Islet of Langerhans (tissue), 1 donor: Measurements from ENCODE around the gene MAPK12.

Source experiments
- FAIRE-seq: peaks from one replicate; lab custom pipeline; 2011; peaks lifted over from hg19 to GRCh38; lab: Jason Lieb, UNC

The MAPK12 gene

DNA sequence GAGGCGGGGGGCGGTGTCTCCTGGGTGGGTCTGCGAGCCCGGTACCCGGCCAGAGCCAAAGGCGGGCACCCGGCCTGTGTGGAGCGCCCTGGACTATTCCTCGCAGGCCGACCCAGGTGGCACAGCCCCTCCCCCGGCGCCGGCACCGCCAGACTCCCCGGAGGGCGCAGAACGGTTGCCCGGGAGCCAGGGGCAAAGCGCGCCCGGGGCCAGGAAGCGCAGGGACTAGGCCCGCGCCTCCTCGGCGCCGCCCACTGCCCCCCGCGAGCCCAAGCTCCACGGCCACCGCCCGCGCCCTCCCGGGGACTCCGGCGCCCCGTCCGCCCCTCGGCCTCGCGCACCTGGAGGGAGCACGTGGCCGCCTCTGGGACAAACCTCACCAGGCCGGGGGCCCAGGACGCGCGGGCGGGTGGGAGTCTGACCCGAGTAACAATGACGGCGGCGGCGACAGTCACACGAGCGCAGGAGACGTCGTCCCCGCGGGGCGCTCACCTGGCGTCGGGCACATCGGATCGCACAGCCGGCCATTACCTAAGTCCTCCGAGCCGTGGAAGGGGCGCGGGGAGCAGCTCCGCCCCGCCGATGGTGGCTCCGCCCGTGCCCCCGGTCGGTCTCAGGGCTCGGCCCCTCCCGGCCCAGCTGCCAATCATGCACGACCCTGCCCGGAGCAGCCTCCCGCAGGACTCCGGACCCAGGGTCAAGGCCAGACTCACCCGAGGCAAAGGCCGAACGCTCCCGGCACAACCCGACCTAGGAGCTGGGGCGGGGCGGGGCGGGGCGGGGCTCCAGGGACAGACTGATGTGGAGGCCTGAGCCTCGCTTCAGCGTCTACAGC lies 38.5 kb upstream of the MAPK12 start:
- no peak for FAIRE-seq

DNA sequence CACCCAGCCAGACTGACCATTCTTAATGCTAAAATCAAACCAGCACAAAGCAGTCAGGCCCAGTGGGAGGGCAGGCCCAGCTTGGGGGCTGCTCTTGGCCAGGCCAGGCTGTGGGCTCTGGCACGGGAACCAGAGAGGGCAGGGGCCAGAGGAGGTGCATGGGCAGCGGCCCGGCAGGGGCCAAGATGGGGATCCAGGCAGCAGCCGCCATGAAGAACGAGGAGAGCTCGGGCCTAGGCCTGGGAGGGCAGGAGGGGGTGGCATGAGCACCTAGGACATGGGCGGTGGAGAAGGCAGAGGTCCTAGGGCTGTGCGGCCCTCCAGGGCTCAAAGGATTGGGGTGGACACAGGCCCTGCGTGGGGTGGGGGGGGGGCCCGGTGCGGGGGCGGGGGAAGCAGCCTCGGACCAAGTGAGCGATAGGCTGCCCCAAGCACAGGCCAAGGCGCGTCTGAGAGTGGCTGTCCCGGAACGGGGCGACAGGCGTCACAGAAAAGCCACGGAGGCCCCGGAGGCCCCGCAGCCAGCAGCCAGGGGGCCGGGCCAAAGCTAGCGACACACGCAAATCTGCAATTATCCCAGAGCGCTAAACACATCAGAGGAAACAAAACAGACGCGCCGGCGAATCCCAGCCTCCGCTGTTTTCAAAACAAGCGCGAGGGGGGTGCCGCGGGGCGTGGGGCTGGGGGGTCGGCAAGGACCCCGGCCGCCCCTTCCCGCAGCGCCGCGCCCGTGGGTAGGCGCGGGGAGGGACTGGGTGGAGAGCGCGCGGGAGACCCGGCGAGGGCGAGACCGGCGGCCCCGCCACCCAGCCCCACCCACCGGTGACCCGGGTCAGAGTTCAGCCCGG lies 37.7 kb upstream of the MAPK12 start:
- no peak for FAIRE-seq

DNA sequence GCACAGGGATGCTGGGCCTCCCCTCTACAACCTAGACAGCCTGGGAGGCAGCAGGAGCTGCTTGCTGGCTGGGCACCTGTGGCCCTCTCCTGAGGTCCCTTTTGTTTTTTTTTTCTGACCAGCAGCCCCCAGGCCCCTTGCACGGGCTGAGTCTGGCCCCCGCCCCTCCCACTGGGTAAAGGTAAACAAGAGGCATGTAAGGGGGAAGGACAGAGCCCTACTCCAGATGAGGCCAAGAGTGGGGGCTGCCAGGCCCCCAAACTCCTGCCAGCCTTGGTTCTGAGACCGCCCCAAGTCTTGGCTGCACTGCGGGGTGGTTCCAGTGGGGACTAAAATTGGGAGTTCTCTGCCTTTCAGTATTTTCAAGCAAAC lies 36.8 kb upstream of the MAPK12 start:
- FAIRE-seq, result no peak

DNA sequence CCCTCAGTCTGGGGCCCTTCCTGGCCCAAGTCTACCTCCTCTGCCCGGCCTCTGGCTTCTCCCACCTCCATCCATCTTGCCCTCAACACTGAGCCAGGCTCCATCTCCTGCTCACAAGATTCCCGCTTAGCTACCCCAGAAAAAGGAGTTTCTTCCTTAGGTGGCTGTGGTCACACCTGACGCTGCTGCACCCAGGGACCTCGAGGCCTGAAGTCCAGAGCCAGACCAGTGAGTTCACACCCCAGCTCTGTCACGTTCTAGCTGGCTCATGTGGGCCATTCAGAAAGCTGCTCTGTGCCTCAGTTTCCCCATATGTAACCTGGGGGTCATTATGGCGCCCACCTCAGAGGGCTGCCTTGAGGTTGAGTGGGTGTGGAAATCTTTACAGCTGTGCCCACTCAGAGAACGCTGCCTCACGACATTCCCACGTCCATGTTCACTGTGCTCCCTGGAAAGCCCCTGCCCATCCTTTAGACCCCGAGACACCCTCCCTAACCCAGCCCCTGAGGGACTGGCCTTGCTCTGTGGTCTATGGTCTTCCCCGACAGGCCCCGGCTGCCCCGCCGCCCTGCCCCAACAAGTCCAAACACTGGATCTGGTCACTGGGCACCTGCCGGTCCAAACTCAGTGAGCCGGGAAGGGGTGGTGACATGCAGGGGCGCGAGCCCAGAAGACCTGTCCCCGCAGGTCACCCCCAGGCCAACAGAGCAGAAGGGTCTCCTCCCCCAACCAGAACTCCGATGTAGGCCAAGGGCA lies 36.2 kb upstream of the MAPK12 start:
- FAIRE-seq, result no peak

DNA sequence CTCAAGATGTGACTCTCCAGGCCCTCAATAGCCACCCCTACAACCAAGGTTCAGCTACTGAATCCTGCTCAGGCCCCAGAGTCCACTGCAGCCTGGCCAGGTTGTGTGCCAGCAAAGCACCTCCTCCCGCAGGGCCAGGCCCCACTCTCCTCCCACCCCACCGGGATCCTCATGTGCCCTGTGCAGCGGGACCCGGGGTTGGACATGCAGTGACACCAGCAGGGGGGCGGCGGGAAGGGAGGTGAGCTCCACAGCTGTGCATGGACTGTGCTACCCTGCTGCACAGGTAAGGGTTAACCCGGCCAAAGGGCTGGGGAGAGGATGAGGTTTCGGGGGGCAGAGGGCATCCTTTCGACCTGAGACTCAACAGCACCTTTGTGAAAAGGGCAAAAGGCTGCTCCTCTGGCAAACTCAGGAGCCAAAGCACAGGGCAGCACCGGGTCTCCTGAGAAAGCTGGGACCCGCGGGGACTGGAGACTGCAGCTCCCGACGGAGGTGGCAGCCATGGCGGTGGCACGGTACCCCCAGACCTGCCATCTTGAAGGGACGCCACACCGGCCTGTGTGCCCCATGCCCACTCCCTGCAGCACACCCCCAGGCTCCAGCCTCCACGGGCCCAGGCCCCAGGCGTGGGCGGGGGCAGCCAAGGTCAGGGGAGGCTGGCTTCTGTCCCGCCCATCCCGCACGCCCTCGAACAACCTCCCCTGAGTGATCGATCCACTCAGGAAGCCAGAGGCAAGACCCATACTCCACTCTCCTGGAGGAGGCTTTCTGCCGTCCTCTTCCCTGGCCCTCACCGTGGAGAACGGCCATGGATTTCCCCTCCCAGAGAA lies 35.4 kb upstream of the MAPK12 start:
- no peak for FAIRE-seq

DNA sequence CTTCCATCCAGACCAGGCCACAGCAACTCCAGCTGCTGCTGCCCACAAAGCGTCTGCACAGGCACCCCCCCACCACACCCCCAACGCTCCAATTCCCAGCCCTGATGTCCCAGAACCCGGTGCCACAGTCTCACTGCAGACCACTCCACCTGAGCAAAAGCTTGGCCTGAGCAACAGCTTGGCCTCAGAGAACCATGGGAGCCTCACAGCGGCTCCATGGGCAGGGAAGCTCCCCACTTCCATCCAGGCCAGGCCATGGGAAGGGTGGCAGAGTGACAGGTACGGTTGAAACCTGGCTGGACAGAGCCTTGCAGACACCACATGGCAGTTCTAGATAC lies 32.8 kb upstream of the MAPK12 start:
- no peak for FAIRE-seq

DNA sequence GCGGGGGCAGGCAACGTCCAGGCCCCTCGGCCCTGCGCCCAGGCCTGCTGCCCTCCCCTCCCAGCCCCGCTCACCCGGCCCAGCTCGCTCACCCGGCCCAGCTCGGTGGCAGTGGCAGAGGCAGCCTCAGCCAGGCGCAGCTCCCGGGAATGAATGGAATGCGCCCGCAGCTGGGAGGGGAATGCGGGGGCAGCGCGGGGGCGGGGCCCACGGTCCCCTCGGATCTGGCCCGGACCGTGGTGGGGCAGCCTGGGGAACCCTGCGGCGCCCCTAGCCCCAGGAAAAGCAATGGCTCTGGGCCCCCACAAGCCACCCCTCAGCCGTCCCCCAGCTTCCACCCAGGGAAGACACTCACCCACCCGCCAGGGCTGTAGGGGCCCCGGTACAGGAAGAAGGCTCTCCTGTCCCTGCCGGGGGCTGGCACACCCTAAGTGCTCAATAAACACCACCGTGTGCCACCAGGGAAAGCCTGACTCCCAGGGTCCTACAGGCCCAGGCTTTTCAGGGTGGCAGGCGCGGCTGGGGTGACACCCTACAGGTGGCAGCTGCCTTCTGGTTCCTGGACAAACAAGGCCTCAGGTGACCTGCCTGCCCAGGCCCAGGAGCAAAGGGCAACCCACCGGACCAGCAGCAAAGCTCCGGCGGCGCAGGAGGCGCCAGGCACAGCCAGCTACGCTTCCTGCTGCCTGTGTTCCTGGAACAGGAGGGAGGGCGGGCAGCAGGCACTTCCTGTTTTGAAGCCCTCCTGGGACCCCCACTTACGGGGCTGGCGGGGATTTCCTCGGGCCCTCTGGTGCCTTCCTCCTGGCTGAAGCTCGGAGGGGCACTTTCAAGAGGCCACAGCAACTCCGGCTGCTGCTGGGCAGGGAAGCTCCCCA lies 32.2 kb upstream of the MAPK12 start:
- FAIRE-seq, result no peak

DNA sequence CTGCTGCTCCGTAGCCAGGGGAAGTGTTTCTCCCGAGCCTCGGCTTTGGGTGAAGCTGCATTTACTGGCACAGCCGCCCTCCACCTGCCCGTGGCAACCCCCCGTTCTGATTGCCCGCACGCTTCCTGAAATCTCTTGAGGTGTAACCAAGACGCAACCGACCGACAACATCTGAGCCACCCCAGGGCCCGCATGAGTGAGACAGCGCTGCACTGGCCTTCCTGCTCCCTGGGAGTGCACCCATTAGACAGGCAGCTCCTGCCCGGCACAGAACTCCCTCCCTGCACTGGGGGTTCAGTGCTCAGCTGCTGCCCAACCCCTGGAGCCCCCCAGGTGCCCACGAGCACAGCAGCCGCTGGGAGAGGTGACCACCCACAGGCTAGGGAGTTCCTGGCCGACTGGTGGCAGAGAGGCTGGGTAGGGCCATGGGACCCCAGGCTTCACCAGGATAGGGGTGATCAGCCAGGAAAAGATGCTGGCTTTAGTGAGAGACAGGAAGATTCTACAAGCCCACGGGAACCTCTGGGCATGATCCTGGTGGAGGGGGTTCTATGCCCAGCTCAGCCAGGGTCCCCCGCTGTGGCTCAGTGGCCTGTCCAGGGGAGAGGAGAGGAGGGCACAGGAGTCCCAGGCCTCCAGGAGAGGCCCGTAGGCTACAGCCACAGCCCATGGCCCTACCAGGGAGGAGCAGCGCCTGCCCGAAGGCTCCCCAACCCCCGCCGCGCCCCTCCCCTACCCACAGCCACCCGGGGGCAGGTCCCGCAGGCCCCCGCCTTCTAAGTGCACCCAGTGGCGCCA lies 31.4 kb upstream of the MAPK12 start:
- no peak for FAIRE-seq

DNA sequence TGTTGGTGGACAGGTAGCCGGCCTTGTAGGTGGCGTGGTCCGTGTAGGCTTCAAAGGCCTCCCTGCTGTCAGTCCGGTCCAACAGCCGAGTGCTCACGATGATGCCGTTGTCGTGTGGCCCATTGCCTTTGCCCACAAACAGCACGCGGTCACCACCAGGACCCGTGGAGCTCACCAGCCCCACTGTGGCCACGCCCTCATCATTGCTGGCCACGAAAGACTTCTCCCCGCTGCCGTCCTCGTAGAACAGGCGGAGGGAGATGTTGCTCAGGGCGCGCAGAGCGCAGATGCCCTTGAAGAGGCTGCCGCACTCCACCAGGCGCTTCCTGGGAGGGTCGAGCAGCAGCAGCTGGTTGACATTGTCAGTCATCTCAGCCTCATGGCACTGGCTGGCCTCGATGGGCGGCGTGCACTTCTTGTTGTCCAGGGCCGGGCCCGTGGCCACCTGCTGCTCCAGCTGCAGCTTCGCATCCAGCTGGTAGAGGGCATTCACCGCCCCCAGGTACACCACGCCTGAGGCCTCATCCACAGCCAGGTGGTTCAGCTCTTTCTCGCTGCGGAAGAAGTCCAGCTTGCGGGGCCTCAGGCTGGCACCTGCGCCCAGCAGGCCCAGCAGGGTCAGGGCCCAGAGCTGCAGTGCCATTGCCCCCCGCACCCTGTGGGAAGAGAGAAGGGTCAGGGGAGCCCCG lies 28.6 kb upstream of the MAPK12 start:
- no peak for FAIRE-seq

DNA sequence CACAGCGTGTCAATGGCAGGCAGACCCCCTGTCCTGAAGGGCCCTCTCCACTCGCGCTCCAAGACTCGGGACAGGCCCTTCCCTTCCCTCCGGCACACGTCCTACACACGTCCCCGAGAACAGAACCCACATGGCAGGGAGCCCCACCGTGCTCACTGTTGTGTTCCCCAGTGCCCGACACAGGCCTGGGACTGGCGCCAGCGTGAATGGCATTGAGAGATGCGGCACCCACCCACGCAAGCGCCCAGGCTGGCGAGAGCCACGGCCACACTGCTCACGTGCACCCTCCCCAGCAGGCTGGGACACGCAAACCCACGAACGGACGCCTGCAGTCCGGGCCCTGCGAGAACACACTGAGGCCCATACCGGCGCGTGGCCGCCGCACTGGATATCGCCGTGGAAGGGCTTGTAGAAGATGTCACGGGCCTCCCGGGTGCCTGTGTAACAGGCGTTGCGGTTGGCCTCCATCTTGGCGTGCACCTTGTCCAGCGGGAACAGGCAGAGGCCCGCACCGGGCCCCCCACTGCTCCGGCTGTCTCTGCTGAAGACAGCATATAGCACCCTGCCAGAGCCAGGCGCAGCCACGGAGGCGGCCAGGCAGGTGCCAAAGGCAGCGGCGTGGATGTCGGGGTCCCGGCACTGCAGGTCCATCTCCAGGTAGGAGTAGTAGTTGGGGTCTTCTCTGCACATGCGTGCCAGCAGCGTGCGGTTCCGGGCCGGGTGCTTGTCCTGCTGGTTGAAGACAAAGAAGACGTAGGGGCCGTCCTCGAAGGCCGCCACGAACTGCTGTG lies 27.9 kb upstream of the MAPK12 start:
- FAIRE-seq, result no peak

DNA sequence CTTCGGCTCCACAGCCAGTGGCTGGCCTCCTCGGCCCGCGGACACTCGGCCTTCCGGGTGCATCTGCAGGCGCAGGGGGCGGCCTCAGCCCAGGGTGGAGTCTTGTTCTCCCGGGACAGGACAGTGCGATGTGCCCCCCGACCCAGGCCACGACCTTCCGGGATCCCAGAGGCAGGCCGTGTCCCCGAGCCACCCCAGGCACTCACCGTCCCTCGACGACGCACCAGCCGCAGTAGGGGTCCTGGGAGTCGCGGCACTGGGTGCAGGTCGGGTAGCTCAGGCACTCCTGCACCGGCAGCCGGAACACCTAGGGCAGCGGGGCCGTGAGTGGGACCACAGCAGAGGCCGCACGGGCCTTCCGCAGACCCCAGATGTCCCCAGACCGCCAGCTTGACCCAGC lies 26.2 kb upstream of the MAPK12 start:
- no peak for FAIRE-seq

DNA sequence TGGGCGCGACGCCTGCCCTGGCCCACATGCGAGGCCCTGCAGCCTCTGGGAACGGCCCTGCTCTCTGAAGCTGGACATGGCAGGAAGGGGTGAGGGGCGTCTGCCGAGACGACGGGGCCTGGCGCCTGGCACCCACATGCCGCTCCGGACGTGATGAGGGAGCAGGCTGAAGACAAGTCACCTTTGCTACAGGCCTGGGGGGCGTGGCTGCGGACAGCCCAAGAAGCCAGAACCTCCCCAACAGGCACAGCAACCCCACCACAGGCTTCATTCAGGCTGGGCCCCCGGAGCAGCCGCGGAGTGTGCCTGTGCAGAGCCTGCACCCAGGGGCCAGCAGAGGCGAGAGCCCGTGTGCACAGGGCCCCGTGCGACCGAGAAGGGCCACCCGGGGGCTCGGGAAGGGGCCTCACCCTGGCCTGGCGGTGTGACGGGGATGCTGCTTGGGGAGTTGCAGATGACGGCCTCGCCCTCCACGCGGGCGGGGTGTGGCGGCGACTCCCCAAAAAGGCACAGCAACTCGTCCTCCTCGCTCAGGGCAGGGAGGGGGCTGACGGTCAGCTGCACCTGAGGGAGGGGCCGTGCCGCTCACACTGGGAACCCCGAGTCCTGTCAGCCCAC lies 25.3 kb upstream of the MAPK12 start:
- no peak for FAIRE-seq

DNA sequence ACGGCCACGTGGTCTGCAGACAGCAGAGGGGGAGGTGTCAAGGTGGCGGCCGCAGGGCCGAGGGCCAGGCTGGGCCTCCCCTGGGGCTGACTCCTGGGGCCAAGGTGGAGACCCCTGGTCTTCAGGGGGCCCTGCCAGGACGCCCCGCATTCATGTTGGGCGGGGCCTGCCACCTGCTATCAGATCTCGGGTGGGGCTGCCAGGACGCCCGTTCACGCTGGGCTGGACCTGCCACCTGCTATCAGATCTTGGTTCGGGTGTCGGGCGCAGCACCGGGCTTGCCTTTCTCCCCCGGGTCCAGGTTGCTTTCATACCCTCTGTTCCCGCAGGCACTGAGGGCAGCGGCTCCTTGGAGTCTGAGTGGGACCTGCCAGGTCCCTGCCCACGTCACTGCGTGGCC lies 24.8 kb upstream of the MAPK12 start:
- no peak for FAIRE-seq

DNA sequence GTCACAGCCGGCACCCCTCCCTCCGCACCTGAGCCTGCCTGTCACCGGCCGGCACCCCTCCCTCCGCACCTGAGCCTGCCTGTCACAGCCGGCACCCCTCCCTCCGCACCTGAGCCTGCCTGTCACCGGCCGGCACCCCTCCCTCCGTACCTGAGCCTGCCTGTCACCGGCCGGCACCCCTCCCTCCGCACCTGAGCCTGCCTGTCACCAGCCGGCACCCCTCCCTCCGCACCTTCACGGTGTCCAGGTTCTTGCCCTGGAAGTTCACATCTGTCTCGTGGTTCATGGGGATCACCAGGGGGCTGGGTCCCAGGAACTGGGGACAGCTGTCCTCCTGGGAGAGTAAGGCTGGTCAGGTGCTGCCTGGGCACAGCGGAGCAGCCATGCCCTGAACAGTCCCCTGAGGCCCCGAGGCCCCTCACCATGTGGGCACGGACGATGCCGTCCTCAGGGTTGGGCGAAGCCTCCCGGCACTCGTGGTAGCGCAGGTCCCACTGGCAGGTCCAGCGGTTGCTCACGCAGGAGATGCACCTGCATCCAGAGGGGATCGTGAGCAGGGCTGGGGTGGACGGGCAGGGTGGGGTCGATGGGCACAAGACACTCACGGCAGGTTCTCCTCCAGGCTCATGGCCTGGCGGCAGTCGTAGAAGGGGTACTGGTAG lies 24.2 kb upstream of the MAPK12 start:
- no peak for FAIRE-seq

DNA sequence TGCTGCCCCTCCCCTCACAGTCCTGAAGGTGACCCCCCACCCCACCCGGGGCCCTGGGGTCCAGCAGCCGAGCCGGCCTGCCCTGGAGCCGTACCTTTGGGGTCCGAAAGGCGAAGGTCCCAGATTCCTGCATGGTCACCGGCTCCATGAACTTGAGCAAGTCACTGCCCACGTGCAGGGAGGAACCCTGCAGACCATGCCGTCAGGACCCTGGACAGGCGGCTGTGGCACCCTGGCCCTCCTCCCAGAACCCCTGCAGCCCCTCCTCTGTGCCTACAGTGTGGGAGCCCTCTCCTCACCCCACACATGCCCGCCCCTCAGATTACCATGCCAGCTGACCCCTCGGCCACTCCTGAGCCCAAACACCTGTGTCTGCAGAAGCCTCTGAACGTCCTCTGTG lies 23.0 kb upstream of the MAPK12 start:
- FAIRE-seq, result no peak

DNA sequence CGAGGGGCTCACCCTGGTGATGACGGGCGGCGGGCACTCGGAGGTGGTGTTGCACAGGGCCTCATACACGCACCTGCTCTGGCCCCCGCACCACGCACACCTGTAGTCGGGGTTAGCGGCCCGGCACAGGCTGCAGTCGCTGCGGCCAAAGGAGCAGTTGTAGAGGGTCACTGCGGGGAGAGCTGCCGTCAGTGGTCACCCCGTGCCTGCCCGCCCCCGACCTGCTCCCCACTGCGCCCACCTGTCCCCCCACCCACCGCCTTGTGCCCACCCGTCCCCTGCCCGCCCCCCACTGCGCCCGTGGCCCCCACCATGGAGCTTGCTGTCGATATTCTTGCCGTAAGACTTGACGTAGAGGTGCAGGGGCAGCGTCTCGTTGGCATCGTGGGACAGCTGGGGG lies 22.3 kb upstream of the MAPK12 start:
- FAIRE-seq, result no peak

DNA sequence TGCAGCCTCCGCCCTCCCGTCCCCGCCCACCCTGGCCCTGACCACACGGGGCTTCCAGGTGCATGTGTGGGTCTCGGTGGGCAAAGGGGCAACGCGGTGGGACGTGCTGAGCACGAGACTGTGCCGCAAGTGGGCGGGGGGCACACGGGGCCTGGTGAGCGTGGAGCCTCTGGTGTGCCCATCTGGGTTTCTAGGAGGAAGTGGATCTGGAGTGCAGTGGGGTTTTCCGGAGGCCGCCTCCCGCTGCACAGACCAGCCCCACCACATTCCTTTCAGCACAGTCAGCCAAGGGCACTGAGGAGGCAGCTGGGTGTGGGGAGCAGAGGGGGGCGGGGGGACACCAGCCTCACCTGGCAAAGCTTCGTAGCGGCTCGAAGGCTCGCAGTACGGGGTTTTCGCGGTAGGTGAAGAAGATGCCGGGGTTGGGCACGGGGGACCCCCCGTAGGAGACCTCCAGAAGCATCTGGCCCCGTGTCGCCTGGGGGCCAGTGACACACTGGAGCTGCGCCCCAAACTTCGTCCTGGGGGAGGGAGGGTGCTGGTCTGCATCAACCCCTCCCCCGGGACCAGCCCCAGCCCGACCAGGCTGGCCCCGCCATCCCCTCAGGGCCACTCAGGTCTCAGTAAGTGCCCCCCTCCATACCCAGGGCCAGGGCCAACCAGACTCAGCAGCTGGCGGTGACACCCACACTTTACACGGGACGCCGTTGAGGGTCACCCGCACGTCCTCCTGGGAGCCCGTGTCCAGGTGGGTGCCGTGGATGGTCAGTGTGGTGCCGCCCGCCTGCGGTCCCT lies 21.1 kb upstream of the MAPK12 start:
- FAIRE-seq, result no peak
